Hepatocyte (in vitro differentiated cells): ENCODE results near the gene DNMT3A.

Experiments used
- CTCF ChIP-seq: fragments of 200-600 bp; sonication (generic); IDR thresholded peaks from 2 replicates; pipeline ENCODE4 v1.5.1; 2016; ENCODE audit warnings: antibody characterized with exemption, mild to moderate bottlenecking; ENCODE audit not compliant: poor library complexity
- EZH2 ChIP-seq: fragments of 200-600 bp; sonication (generic); IDR thresholded peaks from 2 replicates; pipeline ENCODE4 v1.6.1; 2016; ENCODE audit warnings: antibody characterized with exemption, mild to moderate bottlenecking, borderline replicate concordance
- EZH2phosphoT487 ChIP-seq: fragments of 200-600 bp; sonication (generic); IDR thresholded peaks from one replicate; pipeline ENCODE4 v1.6.1; 2018; ENCODE audit warnings: antibody characterized with exemption, mild to moderate bottlenecking, low read depth, moderate library complexity; ENCODE audit not compliant: unreplicated experiment, severe bottlenecking

GRCh38 chr2:25259737-25260124 lies 82.0 kb downstream of the DNMT3A start:
- TF ChIP-seq EZH2 (no peak), CTCF (no peak), EZH2phosphoT487 (no peak)
